GM12892 (cell line): ENCODE measurements around the gene CAMK2D.

Experiments used
- POLR2AphosphoS5 ChIP-seq: IDR thresholded peaks from 2 replicates; pipeline ENCODE4 v1.6.1; 2011; ENCODE audit warnings: low read depth, low read length, control low read depth
- TAF1 ChIP-seq: IDR thresholded peaks from 2 replicates; pipeline ENCODE4 v1.6.1; 2011; ENCODE audit warnings: low read depth, mild to moderate bottlenecking, control low read depth, low read length, borderline replicate concordance

DNA sequence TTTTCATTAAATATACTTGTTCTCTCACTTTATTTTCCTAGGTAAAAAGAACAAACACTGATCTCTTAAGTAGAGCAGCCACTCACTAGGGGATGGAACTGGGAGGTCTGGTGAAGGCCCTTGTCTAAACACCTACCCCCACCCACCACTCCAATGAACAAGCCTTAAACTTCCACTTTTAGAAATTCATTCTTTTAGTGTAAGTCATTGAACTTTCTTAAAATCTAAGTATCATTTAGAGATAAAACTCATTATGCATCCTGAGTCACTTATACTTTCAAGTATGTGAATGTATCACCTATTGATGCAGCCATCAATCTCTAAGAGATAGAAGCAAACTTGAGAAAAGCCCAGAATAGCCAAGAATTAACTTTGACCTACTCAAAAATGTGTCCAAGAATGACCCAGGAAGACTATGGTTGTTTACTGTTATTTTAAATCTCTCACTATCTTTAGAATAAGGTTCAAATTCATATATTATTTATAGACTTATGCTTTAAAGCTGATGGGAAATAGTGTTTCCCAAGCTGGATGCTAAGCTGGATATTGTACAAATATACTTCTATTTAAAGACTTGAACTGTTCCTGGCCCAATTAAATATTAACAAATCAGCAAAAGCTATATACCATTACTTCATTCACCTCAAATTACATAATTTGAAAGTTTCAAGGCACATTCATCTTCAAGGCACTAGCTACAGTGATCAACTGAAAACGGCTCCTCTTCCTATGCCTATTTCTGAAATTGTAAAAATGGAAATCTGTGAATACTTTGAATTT, 49.5 kb downstream of the CAMK2D start:
- TF ChIP-seq TAF1 (no peak), POLR2AphosphoS5 (no peak)
